ENCODE data around the gene RD3L. TPM values are rescaled to one million over a fixed set of nuclear protein-coding genes. Genes with fewer than 3 reads are reported as not detected.

The RD3L gene
- total RNA-seq, 4 donors from 2014 or later: not detected

DNA sequence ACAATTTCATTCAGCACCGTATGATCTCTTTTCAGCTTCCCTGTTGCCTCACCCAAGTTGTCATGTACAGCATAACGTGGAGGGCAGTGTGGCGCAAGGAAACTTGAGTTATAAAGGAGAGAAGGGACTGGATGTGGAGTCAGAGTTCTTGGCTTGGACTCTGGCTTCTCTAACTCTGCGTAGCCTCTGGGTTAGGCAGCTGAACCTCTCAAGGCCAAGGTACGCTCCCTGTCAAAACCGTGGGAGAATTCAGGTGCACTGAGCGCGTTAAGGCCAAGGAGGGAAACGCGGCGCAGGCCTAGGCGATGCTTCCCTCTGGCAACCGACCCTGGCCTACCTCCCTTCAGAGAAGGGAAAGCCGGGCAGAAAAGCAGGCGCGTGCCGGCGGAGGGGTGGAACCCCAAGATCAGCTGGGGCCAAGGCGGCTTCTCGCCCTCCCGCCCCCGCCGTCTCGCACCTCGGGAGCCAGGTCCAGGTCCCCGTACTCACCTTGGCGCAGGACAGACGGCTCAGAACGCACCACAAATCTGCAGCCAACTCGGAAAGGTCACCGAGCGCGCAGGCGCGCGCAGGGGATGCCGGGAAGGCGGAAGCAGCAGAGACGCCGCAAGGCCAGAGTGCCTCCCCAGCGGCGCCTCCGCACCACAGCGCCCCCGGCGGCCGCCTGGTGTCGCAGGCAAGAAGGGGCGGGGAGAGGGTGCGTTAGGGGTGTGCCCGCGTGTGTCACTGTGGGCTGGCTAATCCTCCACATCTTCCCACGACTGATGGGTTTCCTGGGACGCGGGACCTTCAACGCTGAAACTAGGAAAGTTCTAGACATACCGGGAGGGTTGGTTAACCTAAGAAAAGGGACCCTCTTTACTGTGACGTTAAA is 21.1 kb downstream of the RD3L start:
- DNase-seq (ENCODE audit: low spot score in 2 of 2): peak; percentile 74 to 79
- peaks cover 0 to 16% of the 10 kb centered on the region in 2 donors for H3K27me3 ChIP-seq
- peaks cover 0 to 9% (median 0%) of the 10 kb centered on the region in 3 donors for H3K36me3 ChIP-seq
- H3K4me3 ChIP-seq: peak overlapping the region; percentile 80 to 90 (median 86)
- 1% methylated on average over 41 to 47 of the region's 58 CpGs for WGBS, 2 donors
- TF ChIP-seq CTCF (IDR thresholded peaks at IDR 0.05): peak; percentile 94 to 100 (median 97)
- TF ChIP-seq EP300 (IDR thresholded peaks at IDR 0.05): peak; percentile 87 to 91
- peak in 1 of 2 donors; percentile 53 for TF ChIP-seq POLR2A (IDR thresholded peaks at IDR 0.05)
- H3K4me1 ChIP-seq: peaks cover 0 to 41% (median 15%) of the 10 kb centered on the region in 4 donors
- H3K9me3 ChIP-seq: no peaks in the 10 kb centered on the region
- H3K27ac ChIP-seq: peak overlapping the region; percentile 56 to 86 (median 78)

GRCh38 chr14:103916636-103917262 is 25.6 kb downstream of the RD3L start:
- no peak for DNase-seq (ENCODE audit: low spot score in 2 of 2)
- Histone ChIP-seq H3K4me3 (no peak overlapping the region), H3K36me3 (peaks cover 0 to 53% (median 12%) of the 10 kb centered on the region in 3 donors), H3K9me3 (no peaks in the 10 kb centered on the region), H3K4me1 (peaks cover 0 to 45% (median 15%) of the 10 kb centered on the region in 4 donors), H3K27ac (peak overlapping the region in 2 of 4 donors; percentile 26 to 38), H3K27me3 (no peaks in the 10 kb centered on the region)
- TF ChIP-seq EP300 (IDR thresholded peaks at IDR 0.05) (no peak), CTCF (IDR thresholded peaks at IDR 0.05) (no peak), POLR2A (IDR thresholded peaks at IDR 0.05) (no peak)
- WGBS, 2 donors: 46 to 58% methylated on average over 14 of the region's 14 CpGs

DNA sequence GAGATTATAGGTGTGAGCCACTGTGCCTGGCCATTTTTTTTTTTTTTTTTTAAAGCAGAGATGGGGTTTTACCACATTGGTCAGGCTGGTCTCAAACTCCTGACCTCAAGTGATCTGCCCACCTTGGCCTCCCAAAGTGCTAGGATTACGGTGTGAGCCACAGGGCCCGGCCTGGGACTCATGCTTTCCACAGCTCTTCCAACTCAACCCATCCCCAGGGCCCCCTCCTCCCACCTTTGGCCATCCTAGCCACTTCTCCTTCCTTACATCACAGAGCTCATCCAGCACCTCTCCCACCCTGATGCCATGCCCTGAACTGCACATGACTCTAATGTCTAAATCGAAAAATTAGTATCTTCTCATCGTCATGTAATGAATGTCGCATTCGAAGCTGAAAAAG is 26.7 kb downstream of the RD3L start:
- peaks cover 0 to 64% (median 12%) of the 10 kb centered on the region in 3 donors for H3K36me3 ChIP-seq
- no peaks in the 10 kb centered on the region for H3K9me3 ChIP-seq
- H3K27me3 ChIP-seq: no peaks in the 10 kb centered on the region
- TF ChIP-seq EP300 (IDR thresholded peaks at IDR 0.05) (no peak), CTCF (IDR thresholded peaks at IDR 0.05) (no peak), POLR2A (IDR thresholded peaks at IDR 0.05) (no peak)
- H3K27ac ChIP-seq: no peak overlapping the region
- 89 to 94% methylated on average over 6 of the region's 6 CpGs for WGBS, 2 donors
- H3K4me3 ChIP-seq: no peak overlapping the region
- H3K4me1 ChIP-seq: peaks cover 0 to 44% (median 15%) of the 10 kb centered on the region in 4 donors
- DNase-seq (ENCODE audit: low spot score in 2 of 2): no peak

- H3K9me3 ChIP-seq: no peaks in the 10 kb centered on the region
- peak overlapping the region in 2 of 4 donors; percentile 26 to 41 for H3K27ac ChIP-seq
- TF ChIP-seq EP300 (IDR thresholded peaks at IDR 0.05) (no peak), POLR2A (IDR thresholded peaks at IDR 0.05) (no peak), CTCF (IDR thresholded peaks at IDR 0.05) (no peak)
- peaks cover 0 to 54% (median 12%) of the 10 kb centered on the region in 3 donors for H3K36me3 ChIP-seq
- H3K27me3 ChIP-seq: no peaks in the 10 kb centered on the region
- peaks cover 0 to 18% (median 2%) of the 10 kb centered on the region in 4 donors for H3K4me1 ChIP-seq
- DNase-seq (ENCODE audit: low spot score in 2 of 2): no peak
- WGBS, 2 donors: 68 to 81% methylated on average over 6 of the region's 6 CpGs
- no peak overlapping the region for H3K4me3 ChIP-seq
Observed at GRCh38 chr14:103910984-103911383, 31.3 kb downstream of the RD3L start.

All from tibial nerve (tissue), 4 donors.